GM23248 (cell line): ENCODE data around the gene OSBPL6.

ENCODE experiments used
- EZH2 ChIP-seq: fragments of 200-600 bp; sonication (generic); IDR thresholded peaks from 2 replicates; pipeline ENCODE4 v1.6.1; 2018; ENCODE audit warnings: antibody characterized with exemption, mild to moderate bottlenecking; ENCODE audit not compliant: insufficient read depth, poor library complexity, severe bottlenecking
- EZH2phosphoT487 ChIP-seq: fragments of 200-600 bp; sonication (generic); IDR thresholded peaks from 2 replicates; pipeline ENCODE4 v1.6.1; 2018; ENCODE audit warnings: antibody characterized with exemption, moderate library complexity, mild to moderate bottlenecking, low read depth; ENCODE audit not compliant: insufficient read depth

DNA sequence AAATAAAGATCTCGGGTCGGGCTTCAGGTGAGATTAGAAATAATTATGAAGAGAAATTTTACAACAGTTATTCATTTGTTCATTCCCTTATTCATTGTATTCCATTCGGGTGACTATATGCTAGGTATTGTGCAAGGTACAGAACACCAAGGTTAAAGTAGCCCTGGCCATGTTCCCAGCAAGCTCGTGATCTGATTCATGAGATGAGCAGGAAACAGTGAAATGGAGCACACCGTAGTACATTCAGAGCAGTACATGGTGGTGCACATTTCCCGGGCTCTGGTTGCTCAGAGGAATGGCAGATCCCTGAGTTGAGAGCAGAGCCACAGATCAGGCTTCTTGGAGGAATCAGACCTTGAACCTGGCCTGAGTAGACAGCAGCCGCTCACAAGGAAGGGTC is 168.9 kb downstream of the OSBPL6 start:
- no peak for TF ChIP-seq EZH2
- no peak for TF ChIP-seq EZH2phosphoT487
